Panc1 (cell line): ENCODE measurements around the gene PPM1D. TPM values are rescaled to one million over a fixed set of nuclear protein-coding genes. Genes with fewer than 3 reads are reported as not detected.

ENCODE experiments used
- ATAC-seq: fragments of 200-7000 bp; cut with Tn5 transposase; 2 replicates; pipeline ENCODE4 v1.9.1; 2020; ENCODE audit warnings: mild to moderate bottlenecking, moderate library complexity
- BruUV-seq: library from RNA; stranded (reverse); fragments of 400-500 nt; replicated peaks from 2 replicates; lab custom pipeline; 2021; lab: Mats Ljungman, UMichigan
- CTCF ChIA-PET: fragments of 300-600 bp; sonication (Branson Sonifier 250); formaldehyde crosslinking; loops from one replicate; lab custom pipeline; 2022; ENCODE audit warnings: antibody characterized with exemption; lab: Charles Lee
- POLR2A ChIA-PET: fragments of 300-600 bp; sonication (Branson Sonifier 250); formaldehyde crosslinking; loops from one replicate; lab custom pipeline; 2022; ENCODE audit warnings: antibody characterized with exemption; lab: Charles Lee
- DNase-seq: peaks from one replicate; pipeline ENCODE4 v3.0.0-alpha.2; 2010; ENCODE audit warnings: low read depth, low spot score
- H3K27ac ChIP-seq: 2 replicates; pipeline ENCODE4 v1.5.1; 2011; ENCODE audit warnings: mild to moderate bottlenecking, low read length, inconsistent platforms
- H3K27me3 ChIP-seq: fragments of 200-500 bp; sonication (Bioruptor generic); 2 replicates; pipeline ENCODE4 v1.6.0; 2014; ENCODE audit warnings: low read length, inconsistent platforms; ENCODE audit not compliant: control insufficient read depth, insufficient read depth
- H3K36me3 ChIP-seq: fragments of 200-500 bp; sonication (Bioruptor generic); 2 replicates; pipeline ENCODE4 v1.5.1; 2014; ENCODE audit warnings: inconsistent platforms, mild to moderate bottlenecking, low read length, moderate library complexity; ENCODE audit not compliant: control insufficient read depth, insufficient read depth
- H3K4me1 ChIP-seq: 2 replicates; pipeline ENCODE4 v1.5.1; 2011; ENCODE audit warnings: inconsistent platforms, mild to moderate bottlenecking, low read length, moderate library complexity; ENCODE audit not compliant: control insufficient read depth, insufficient read depth
- H3K4me3 ChIP-seq, 2 experiments: 2 replicates each; pipeline ENCODE4 v1.5.1; 2011 to 2012; ENCODE audit warnings: low read depth in 2 of 2, low read length in 2 of 2, mild to moderate bottlenecking in 2 of 2, inconsistent platforms in 1 of 2, moderate library complexity in 1 of 2
- H3K9me3 ChIP-seq: fragments of 200-500 bp; sonication (Bioruptor generic); 2 replicates; pipeline ENCODE4 v1.5.1; 2014; ENCODE audit warnings: low read depth, mild to moderate bottlenecking, inconsistent platforms, low read length, moderate library complexity; ENCODE audit not compliant: control insufficient read depth, insufficient read depth
- POLR2AphosphoS5 ChIP-seq: IDR thresholded peaks from 2 replicates; pipeline ENCODE4 v1.6.1; 2012; ENCODE audit warnings: mild to moderate bottlenecking, low read depth, low read length, moderate library complexity
- SIN3A ChIP-seq: IDR thresholded peaks from 2 replicates; pipeline ENCODE4 v1.6.1; 2012; ENCODE audit warnings: low read depth, mild to moderate bottlenecking, low read length, moderate library complexity, borderline replicate concordance; ENCODE audit not compliant: insufficient read depth
- TCF7L2 ChIP-seq: IDR thresholded peaks from 2 replicates; pipeline ENCODE4 v1.6.1; 2011; ENCODE audit warnings: mild to moderate bottlenecking, low read depth, low read length, inconsistent platforms
- in situ Hi-C: cut with HindIII; loops from 2 replicates; pipeline ENCODE4 v1.10.0; 2016; ENCODE audit warnings: low sequenced_read_pairs, low pct_unique_long_range_greater_than_20kb
- intact Hi-C: fragments of 100-400 bp; cut with micrococcal nuclease; formaldehyde crosslinking; loops from one replicate; pipeline ENCODE4 v1.10.0; 2022; ENCODE audit not compliant: unreplicated experiment
- total RNA-seq: library from RNA; stranded (reverse); gene quantifications from one replicate; pipeline ENCODE4 v1.2.1, GENCODE V29; 2021; ENCODE audit not compliant: unreplicated experiment
- TF ChIP-seq, protein P1 (sequence below), 2 experiments: IDR thresholded peaks; 2 replicates each; pipeline ENCODE4 v1.6.1; 2011 to 2012; ENCODE audit warnings: low read depth in 2 of 2, control low read depth in 1 of 2, low read length in 1 of 2, mild to moderate bottlenecking in 1 of 2, moderate library complexity in 1 of 2; ENCODE audit not compliant: insufficient read depth in 1 of 2
- TF ChIP-seq, protein P2 (sequence below): fragments of 450-650 bp; IDR thresholded peaks from 2 replicates; pipeline ENCODE4 v1.5.1; 2017; ENCODE audit warnings: mild to moderate bottlenecking

The PPM1D gene
- total RNA-seq, 1 experiment from 2014 or later, result 7.4 TPM

DNA sequence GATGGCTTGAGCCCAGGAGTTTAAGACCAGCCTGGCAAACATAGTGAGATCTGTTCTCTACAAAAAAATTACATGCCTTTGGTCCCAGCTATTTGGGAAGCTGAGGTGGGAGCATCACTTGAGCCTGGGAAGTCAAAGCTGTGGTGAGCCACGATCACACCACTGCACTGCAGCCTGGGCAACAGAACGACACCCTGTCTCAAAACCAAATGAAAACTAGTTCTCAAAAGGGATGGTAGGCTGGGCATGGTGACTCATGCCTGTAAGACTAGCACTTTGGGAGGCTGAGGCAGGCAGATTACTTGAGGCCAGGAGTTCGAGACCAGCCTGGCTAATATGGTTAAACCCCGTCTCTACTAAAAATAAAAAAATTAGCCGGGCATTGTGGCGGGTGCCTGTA, 31.1 kb downstream of the PPM1D start:
- intact Hi-C loops, result no loop called here
- Histone ChIP-seq H3K36me3 (no peaks in the 10 kb centered on the region), H3K27ac (no peak overlapping the region), H3K4me3 (no peak overlapping the region), H3K9me3 (no peaks in the 10 kb centered on the region), H3K4me1 (no peaks in the 10 kb centered on the region), H3K27me3 (no peaks in the 10 kb centered on the region)
- in situ Hi-C loops, result no loop called here
- ATAC-seq (no peak), DNase-seq (no peak)
- CTCF ChIA-PET, result no interaction called here
- no TSS peak for BruUV-seq
- POLR2A ChIA-PET, result no interaction called here
- TF ChIP-seq, protein P1, sequence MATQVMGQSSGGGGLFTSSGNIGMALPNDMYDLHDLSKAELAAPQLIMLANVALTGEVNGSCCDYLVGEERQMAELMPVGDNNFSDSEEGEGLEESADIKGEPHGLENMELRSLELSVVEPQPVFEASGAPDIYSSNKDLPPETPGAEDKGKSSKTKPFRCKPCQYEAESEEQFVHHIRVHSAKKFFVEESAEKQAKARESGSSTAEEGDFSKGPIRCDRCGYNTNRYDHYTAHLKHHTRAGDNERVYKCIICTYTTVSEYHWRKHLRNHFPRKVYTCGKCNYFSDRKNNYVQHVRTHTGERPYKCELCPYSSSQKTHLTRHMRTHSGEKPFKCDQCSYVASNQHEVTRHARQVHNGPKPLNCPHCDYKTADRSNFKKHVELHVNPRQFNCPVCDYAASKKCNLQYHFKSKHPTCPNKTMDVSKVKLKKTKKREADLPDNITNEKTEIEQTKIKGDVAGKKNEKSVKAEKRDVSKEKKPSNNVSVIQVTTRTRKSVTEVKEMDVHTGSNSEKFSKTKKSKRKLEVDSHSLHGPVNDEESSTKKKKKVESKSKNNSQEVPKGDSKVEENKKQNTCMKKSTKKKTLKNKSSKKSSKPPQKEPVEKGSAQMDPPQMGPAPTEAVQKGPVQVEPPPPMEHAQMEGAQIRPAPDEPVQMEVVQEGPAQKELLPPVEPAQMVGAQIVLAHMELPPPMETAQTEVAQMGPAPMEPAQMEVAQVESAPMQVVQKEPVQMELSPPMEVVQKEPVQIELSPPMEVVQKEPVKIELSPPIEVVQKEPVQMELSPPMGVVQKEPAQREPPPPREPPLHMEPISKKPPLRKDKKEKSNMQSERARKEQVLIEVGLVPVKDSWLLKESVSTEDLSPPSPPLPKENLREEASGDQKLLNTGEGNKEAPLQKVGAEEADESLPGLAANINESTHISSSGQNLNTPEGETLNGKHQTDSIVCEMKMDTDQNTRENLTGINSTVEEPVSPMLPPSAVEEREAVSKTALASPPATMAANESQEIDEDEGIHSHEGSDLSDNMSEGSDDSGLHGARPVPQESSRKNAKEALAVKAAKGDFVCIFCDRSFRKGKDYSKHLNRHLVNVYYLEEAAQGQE (IDR thresholded peaks at IDR 0.05; ENCODE audit: insufficient read depth in 1 of 2, low read depth in 2 of 2, low read length in 1 of 2), result no peak

DNA sequence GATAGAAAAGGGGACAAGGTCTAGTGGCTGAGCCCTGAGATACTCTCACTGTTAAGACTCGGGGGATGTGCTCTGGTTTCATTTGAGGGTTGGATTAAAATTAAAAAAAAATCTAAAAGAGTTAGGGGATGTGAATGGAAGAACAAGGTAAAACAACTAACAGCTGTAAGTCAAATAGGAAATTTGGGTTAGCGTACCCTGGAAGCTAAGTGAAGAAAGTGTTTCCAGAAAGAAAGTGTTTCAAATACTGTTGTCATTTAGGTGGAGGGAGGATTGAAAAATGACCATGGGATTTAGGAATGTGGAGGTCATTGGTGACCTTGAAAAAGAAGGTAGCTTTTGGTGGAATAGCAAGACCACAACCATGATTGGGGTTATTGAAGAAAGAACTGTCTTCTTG, 37.7 kb downstream of the PPM1D start:
- ChIA-PET CTCF (interaction anchor here (0.7 to 1.1 kb wide), 3 partner anchors 8 to 492 kb away, joined by 3 read pairs; no protein-coding TSS in a partner anchor), POLR2A (interaction anchor here (0.6 kb wide), 1 partner anchor 280 kb away, joined by 10 read pairs; no protein-coding TSS in a partner anchor)
- Histone ChIP-seq H3K4me3 (no peak overlapping the region), H3K9me3 (no peaks in the 10 kb centered on the region), H3K4me1 (no peaks in the 10 kb centered on the region), H3K36me3 (no peaks in the 10 kb centered on the region), H3K27me3 (no peaks in the 10 kb centered on the region), H3K27ac (no peak overlapping the region)
- in situ Hi-C loops, result no loop called here
- BruUV-seq, result no TSS peak
- intact Hi-C loops, result no loop called here
- ATAC-seq (no peak), DNase-seq (no peak)
- TF ChIP-seq TCF7L2, result no peak
- TF ChIP-seq POLR2AphosphoS5, result no peak
- TF ChIP-seq, protein P2, sequence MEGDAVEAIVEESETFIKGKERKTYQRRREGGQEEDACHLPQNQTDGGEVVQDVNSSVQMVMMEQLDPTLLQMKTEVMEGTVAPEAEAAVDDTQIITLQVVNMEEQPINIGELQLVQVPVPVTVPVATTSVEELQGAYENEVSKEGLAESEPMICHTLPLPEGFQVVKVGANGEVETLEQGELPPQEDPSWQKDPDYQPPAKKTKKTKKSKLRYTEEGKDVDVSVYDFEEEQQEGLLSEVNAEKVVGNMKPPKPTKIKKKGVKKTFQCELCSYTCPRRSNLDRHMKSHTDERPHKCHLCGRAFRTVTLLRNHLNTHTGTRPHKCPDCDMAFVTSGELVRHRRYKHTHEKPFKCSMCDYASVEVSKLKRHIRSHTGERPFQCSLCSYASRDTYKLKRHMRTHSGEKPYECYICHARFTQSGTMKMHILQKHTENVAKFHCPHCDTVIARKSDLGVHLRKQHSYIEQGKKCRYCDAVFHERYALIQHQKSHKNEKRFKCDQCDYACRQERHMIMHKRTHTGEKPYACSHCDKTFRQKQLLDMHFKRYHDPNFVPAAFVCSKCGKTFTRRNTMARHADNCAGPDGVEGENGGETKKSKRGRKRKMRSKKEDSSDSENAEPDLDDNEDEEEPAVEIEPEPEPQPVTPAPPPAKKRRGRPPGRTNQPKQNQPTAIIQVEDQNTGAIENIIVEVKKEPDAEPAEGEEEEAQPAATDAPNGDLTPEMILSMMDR, result no peak
- TF ChIP-seq, protein P1 (IDR thresholded peaks at IDR 0.05; ENCODE audit: insufficient read depth in 1 of 2, low read depth in 2 of 2, low read length in 1 of 2), result no peak
- TF ChIP-seq SIN3A, result no peak
